ENCODE results near the gene ZEB1. TPM values are rescaled to one million over a fixed set of nuclear protein-coding genes. Genes with fewer than 3 reads are reported as not detected.

ZEB1 gene
- total and polyA plus RNA-seq, 9 of the 15 experiments (the other 6 are each of a cell fraction or from before 2014, with no cell fraction given) = 2.1 to 8.4 (median 4.9) TPM

- ChIA-PET CTCF (ENCODE audit: low intra/inter-chr PET ratio) (no interaction called here), POLR2A (no interaction called here)
- H3K4me2 ChIP-seq (ENCODE audit: insufficient read depth, low read length) = no peak overlapping the region
- no peak overlapping the region for H2AFZ ChIP-seq (ENCODE audit: low read depth, low read length)
- H3K9ac ChIP-seq (ENCODE audit: insufficient read depth in 1 of 2, low read depth in 2 of 2, low read length in 2 of 2) = no peak overlapping the region
- no TSS peak for BruUV-seq (replicated peaks)
- H3K79me2 ChIP-seq (ENCODE audit: control insufficient read depth, insufficient read depth, low read length) = no peaks in the 10 kb centered on the region
- no peaks in the 10 kb centered on the region for H4K20me1 ChIP-seq (replicated peaks; ENCODE audit: control insufficient read depth, insufficient read depth, low read length)
- ATAC-seq (no peak), DNase-seq (ENCODE audit: extremely low read depth in 1 of 4, low spot score in 3 of 4) (no peak), FAIRE-seq (no peak)
- TF ChIP-seq MAFF (IDR thresholded peaks at IDR 0.05; ENCODE audit: low read length) (peak; percentile 91), HNRNPK (IDR thresholded peaks at IDR 0.05; ENCODE audit: low read depth, low read length, poor library complexity, severe bottlenecking) (no peak), MAFK (IDR thresholded peaks at IDR 0.05; ENCODE audit: low read length) (peak; percentile 91), ZNF57 (CRISPR knock-in tag; IDR thresholded peaks at IDR 0.05) (no peak), ZNF197 (CRISPR knock-in tag; IDR thresholded peaks at IDR 0.05; ENCODE audit: low read depth) (no peak), MAFG (tag; conservative IDR thresholded peaks at IDR 0.05) (peak; percentile 78), ZBTB2 (IDR thresholded peaks at IDR 0.05) (no peak), ZNF316 (IDR thresholded peaks at IDR 0.05) (peak; percentile 93), C11orf30 (IDR thresholded peaks at IDR 0.05; ENCODE audit: low read depth) (peak; percentile 78), MLX (CRISPR knock-in tag; conservative IDR thresholded peaks at IDR 0.05) (no peak)
- H3K36me3 ChIP-seq (ENCODE audit: control insufficient read depth, insufficient read depth, low read length) = no peaks in the 10 kb centered on the region
- H3K27ac ChIP-seq (ENCODE audit: extremely low read depth, low read depth, low read length) = no peak overlapping the region
- no peak overlapping the region for H3K4me3 ChIP-seq
- H3K27me3 ChIP-seq (ENCODE audit: control insufficient read depth in 2 of 2, insufficient read depth in 2 of 2, low read length in 2 of 2) = no peaks in the 10 kb centered on the region
- H3K9me1 ChIP-seq (ENCODE audit: control insufficient read depth, insufficient read depth, low read length) = no peaks in the 10 kb centered on the region
- WGBS (ENCODE audit: insufficient coverage, low coverage, missing lambda C conversion rate) = 86% methylated on average over 4 of the region's 4 CpGs
- in situ Hi-C loops (cut with MboI) = no loop called here
- no peaks in the 10 kb centered on the region for H3K9me3 ChIP-seq (replicated peaks; ENCODE audit: control insufficient read depth, insufficient read depth, low read depth, low read length)
- no peaks in the 10 kb centered on the region for H3K4me1 ChIP-seq (replicated peaks in 1 of 2; ENCODE audit: control insufficient read depth in 2 of 2, insufficient read depth in 2 of 2, low read length in 2 of 2)
- intact Hi-C loops (cut with micrococcal nuclease) = no loop called here
These were observed 205.4 kb downstream of the ZEB1 start for GRCh38 chr10:31524460-31524859.
